ENCODE data around the gene MAN2B2.

Gene MAN2B2

GRCh38 chr4:6561706-6562371, 13.2 kb upstream of the MAN2B2 start:
- no peak for ATAC-seq

GRCh38 chr4:6562931-6563901, 11.8 kb upstream of the MAN2B2 start:
- ATAC-seq, result peak; percentile 67
- no peak for TF ChIP-seq TOX (CRISPR knock-in tag; IDR thresholded peaks at IDR 0.05; ENCODE audit: borderline replicate concordance)
- no peak for TF ChIP-seq CSRNP3 (CRISPR knock-in tag; IDR thresholded peaks at IDR 0.05)
- TF ChIP-seq CREB5 (CRISPR knock-in tag; IDR thresholded peaks at IDR 0.05; ENCODE audit: low read depth), result no peak
- no peak for TF ChIP-seq CSDC2 (CRISPR knock-in tag; IDR thresholded peaks at IDR 0.05)
- TF ChIP-seq POU6F1 (CRISPR knock-in tag; IDR thresholded peaks at IDR 0.05; ENCODE audit: borderline replicate concordance, low read depth), result no peak
- TF ChIP-seq ZNF70 (CRISPR knock-in tag; IDR thresholded peaks at IDR 0.05), result no peak
- no peak for TF ChIP-seq ISL1 (CRISPR knock-in tag; IDR thresholded peaks at IDR 0.05)
- TF ChIP-seq ARNTL (CRISPR knock-in tag; IDR thresholded peaks at IDR 0.05; ENCODE audit: borderline replicate concordance, low read depth), result no peak
- no peak for TF ChIP-seq SNAI2 (CRISPR knock-in tag; IDR thresholded peaks at IDR 0.05)

More at GRCh38 chr4:6561706-6562371, 13.2 kb upstream of the MAN2B2 start:
- TF ChIP-seq BACH2 (CRISPR knock-in tag; IDR thresholded peaks at IDR 0.05; ENCODE audit: borderline replicate concordance), result no peak
- TF ChIP-seq TSHZ2 (CRISPR knock-in tag; IDR thresholded peaks at IDR 0.05), result no peak
- no peak for TF ChIP-seq ZNF70 (CRISPR knock-in tag; IDR thresholded peaks at IDR 0.05)
- TF ChIP-seq ZFP3 (CRISPR knock-in tag; IDR thresholded peaks at IDR 0.05), result no peak
- no peak for TF ChIP-seq ZNF8 (CRISPR knock-in tag; IDR thresholded peaks at IDR 0.05)
- no peak for TF ChIP-seq CREB5 (CRISPR knock-in tag; IDR thresholded peaks at IDR 0.05; ENCODE audit: low read depth)
- TF ChIP-seq PPARA (CRISPR knock-in tag; IDR thresholded peaks at IDR 0.05; ENCODE audit: borderline replicate concordance), result no peak
- no peak for TF ChIP-seq TOX (CRISPR knock-in tag; IDR thresholded peaks at IDR 0.05; ENCODE audit: borderline replicate concordance)
- TF ChIP-seq RARB (CRISPR knock-in tag; IDR thresholded peaks at IDR 0.05), result no peak
- no peak for TF ChIP-seq CSRNP3 (CRISPR knock-in tag; IDR thresholded peaks at IDR 0.05)
- no peak for TF ChIP-seq SNAI2 (CRISPR knock-in tag; IDR thresholded peaks at IDR 0.05)
- no peak for TF ChIP-seq ZFP30 (CRISPR knock-in tag; IDR thresholded peaks at IDR 0.05)
- TF ChIP-seq PATZ1 (CRISPR knock-in tag; IDR thresholded peaks at IDR 0.05; ENCODE audit: borderline replicate concordance), result no peak
- no peak for TF ChIP-seq CSDC2 (CRISPR knock-in tag; IDR thresholded peaks at IDR 0.05)

All from SK-N-SH treated with all-trans-retinoic acid at 6 μM for 48 hours (cell line).